Motor neuron (in vitro differentiated cells): ENCODE results near the gene REV3L. TPM values are rescaled to one million over a fixed set of nuclear protein-coding genes. Genes with fewer than 3 reads are reported as not detected.

Experiments
- ATAC-seq, 8 experiments: fragments of 200-7000 bp; cut with Tn5 transposase; replicated peaks in 6 of 8; 2 replicates each; pipeline ENCODE4 v1.8.0; 2021; ENCODE audit warnings: mild to moderate bottlenecking in 8 of 8, moderate library complexity in 8 of 8
- H3K27ac ChIP-seq, 2 donors: fragments of 250-450 bp; sonication (Bioruptor Pico); 2 replicates each; pipeline ENCODE4 v1.9.0; 2021; ENCODE audit warnings: antibody characterized with exemption in 2 of 2, mild to moderate bottlenecking in 2 of 2, moderate library complexity in 1 of 2
- H3K4me1 ChIP-seq, 2 donors: fragments of 250-450 bp; sonication (Bioruptor Pico); replicated peaks in 1 of 2; 2 replicates each; pipeline ENCODE4 v1.6.1; 2021; ENCODE audit warnings: antibody characterized with exemption in 2 of 2, mild to moderate bottlenecking in 2 of 2, moderate library complexity in 1 of 2
- H3K4me3 ChIP-seq, 5 donors: fragments of 250-450 bp; sonication (Bioruptor Pico); 2 replicates each; pipeline ENCODE4 v1.9.0; 2021; ENCODE audit warnings: antibody characterized with exemption in 5 of 5, mild to moderate bottlenecking in 5 of 5, moderate library complexity in 4 of 5
- WGBS, 10 experiments: fragments of 450-650 bp; shearing (Covaris generic); methylation state at CpG; one replicate each; pipeline ENCODE4 v1.0.0; 2022; 5-methylcytosine and 5-hydroxymethylcytosine counted together
- in situ Hi-C, 9 experiments: fragments of 400-800 bp; cut with MboI; loops; one replicate each; pipeline ENCODE4 v1.15.0; 2021; ENCODE audit warnings: low sequenced_read_pairs in 9 of 9, low pct_unique_long_range_greater_than_20kb in 2 of 9; ENCODE audit not compliant: unreplicated experiment in 9 of 9
- total RNA-seq, 8 experiments: library from RNA; unstranded; fragments of 300-600 nt; gene quantifications; 2 replicates each; pipeline versions ENCODE4 v1.2.3 to v1.2.4, GENCODE V29; 2022

REV3L gene
- total RNA-seq, 8 experiments from 2014 or later: 19.5 to 63.6 (median 39.1) TPM

- H3K4me3 ChIP-seq: no peak overlapping the region
- no peak overlapping the region for H3K27ac ChIP-seq
- ATAC-seq: no peak
- in situ Hi-C loops: no loop called here
- 100% methylated on average over 1 of the region's 1 CpG; no CpG with 5 or more reads in 7 of the 10 experiments for WGBS, 10 experiments
- H3K4me1 ChIP-seq: no peaks in the 10 kb centered on the region
Measured at GRCh38 chr6:111282515-111282914, 200.5 kb downstream of the REV3L start.

- H3K4me1 ChIP-seq: no peaks in the 10 kb centered on the region
- H3K4me3 ChIP-seq: no peak overlapping the region
- 80 to 100% (median 94%) methylated on average over 1 to 4 of the region's 4 CpGs for WGBS, 10 experiments
- in situ Hi-C loops: no loop called here
- peak in 3 of 8 experiments; percentile 91 to 100 (median 97) for ATAC-seq
- H3K27ac ChIP-seq: no peak overlapping the region
Measured at GRCh38 chr6:111280445-111280955, 202.5 kb downstream of the REV3L start.

GRCh38 chr6:111278731-111279130 is 204.3 kb downstream of the REV3L start:
- in situ Hi-C loops: no loop called here
- no peak for ATAC-seq
- 83 to 100% (median 96%) methylated on average over 1 to 2 of the region's 2 CpGs; no CpG with 5 or more reads in 2 of the 10 experiments for WGBS, 10 experiments
- no peak overlapping the region for H3K27ac ChIP-seq
- no peak overlapping the region for H3K4me3 ChIP-seq
- H3K4me1 ChIP-seq: no peaks in the 10 kb centered on the region

- in situ Hi-C loops: no loop called here
- Histone ChIP-seq H3K27ac (no peak overlapping the region), H3K4me3 (no peak overlapping the region), H3K4me1 (no peaks in the 10 kb centered on the region)
- 88 to 100% (median 100%) methylated on average over 1 of the region's 1 CpG; no CpG with 5 or more reads in 3 of the 10 experiments for WGBS, 10 experiments
- ATAC-seq: no peak
Measured at GRCh38 chr6:111277819-111278218, 205.2 kb downstream of the REV3L start.

GRCh38 chr6:111276736-111277135 is 206.3 kb downstream of the REV3L start:
- H3K4me1 ChIP-seq: no peaks in the 10 kb centered on the region
- WGBS, 10 experiments: 93 to 100% (median 100%) methylated on average over 1 to 2 of the region's 3 CpGs; no CpG with 5 or more reads in 4 of the 10 experiments
- no peak for ATAC-seq
- no peak overlapping the region for H3K27ac ChIP-seq
- in situ Hi-C loops: no loop called here
- H3K4me3 ChIP-seq: no peak overlapping the region

GRCh38 chr6:111276335-111276734 is 206.7 kb downstream of the REV3L start:
- 94 to 100% (median 100%) methylated on average over 1 to 2 of the region's 2 CpGs for WGBS, 10 experiments
- in situ Hi-C loops: no loop called here
- Histone ChIP-seq H3K4me3 (no peak overlapping the region), H3K4me1 (no peaks in the 10 kb centered on the region), H3K27ac (no peak overlapping the region)
- ATAC-seq: no peak

- Histone ChIP-seq H3K27ac (no peak overlapping the region), H3K4me3 (no peak overlapping the region), H3K4me1 (no peaks in the 10 kb centered on the region)
- WGBS, 10 experiments: 90 to 100% (median 100%) methylated on average over 1 to 3 of the region's 3 CpGs; no CpG with 5 or more reads in 1 of the 10 experiments
- in situ Hi-C loops: loop anchor here in 3 of 9 experiments (25.0 kb wide), 1 partner anchor 763 kb away; no protein-coding TSS in a partner anchor
- no peak for ATAC-seq
Measured at GRCh38 chr6:111274593-111275217, 208.3 kb downstream of the REV3L start.

GRCh38 chr6:111270121-111270520 is 212.9 kb downstream of the REV3L start:
- H3K4me1 ChIP-seq: no peaks in the 10 kb centered on the region

GRCh38 chr6:111269401-111269970 is 213.5 kb downstream of the REV3L start:
- WGBS, 10 experiments: 85 to 100% (median 96%) methylated on average over 1 of the region's 1 CpG; no CpG with 5 or more reads in 6 of the 10 experiments
- H3K27ac ChIP-seq: no peak overlapping the region
- ATAC-seq: no peak
- no peak overlapping the region for H3K4me3 ChIP-seq
- H3K4me1 ChIP-seq: no peaks in the 10 kb centered on the region
- in situ Hi-C loops: loop anchor here in 3 of 9 experiments (25.0 kb wide), 1 partner anchor 768 kb away; no protein-coding TSS in a partner anchor

More at GRCh38 chr6:111270121-111270520, 212.9 kb downstream of the REV3L start:
- ATAC-seq: no peak
- in situ Hi-C loops: loop anchor here in 3 of 9 experiments (25.0 kb wide), 1 partner anchor 767 kb away; no protein-coding TSS in a partner anchor
- no peak overlapping the region for H3K4me3 ChIP-seq
- 58 to 100% (median 100%) methylated on average over 2 to 4 of the region's 4 CpGs; no CpG with 5 or more reads in 5 of the 10 experiments for WGBS, 10 experiments
- H3K27ac ChIP-seq: no peak overlapping the region

- in situ Hi-C loops: loop anchor here in 3 of 9 experiments (25.0 kb wide), 1 partner anchor 769 kb away; no protein-coding TSS in a partner anchor
- ATAC-seq: no peak
- WGBS, 10 experiments: 79 to 100% (median 96%) methylated on average over 2 to 7 of the region's 7 CpGs; no CpG with 5 or more reads in 3 of the 10 experiments
- H3K27ac ChIP-seq: no peak overlapping the region
- no peak overlapping the region for H3K4me3 ChIP-seq
- no peaks in the 10 kb centered on the region for H3K4me1 ChIP-seq
Measured at GRCh38 chr6:111267764-111268333, 215.2 kb downstream of the REV3L start.

GRCh38 chr6:111266276-111266675 is 216.7 kb downstream of the REV3L start:
- in situ Hi-C loops: loop anchor here in 3 of 9 experiments (25.0 kb wide), 1 partner anchor 771 kb away; no protein-coding TSS in a partner anchor
- ATAC-seq: no peak
- no peak overlapping the region for H3K4me3 ChIP-seq
- 84 to 100% (median 96%) methylated on average over 1 to 2 of the region's 2 CpGs; no CpG with 5 or more reads in 2 of the 10 experiments for WGBS, 10 experiments
- no peaks in the 10 kb centered on the region for H3K4me1 ChIP-seq
- H3K27ac ChIP-seq: no peak overlapping the region

- no peak overlapping the region for H3K27ac ChIP-seq
- ATAC-seq: no peak
- H3K4me1 ChIP-seq: no peaks in the 10 kb centered on the region
- in situ Hi-C loops: loop anchor here in 3 of 9 experiments (25.0 kb wide), 1 partner anchor 771 kb away; no protein-coding TSS in a partner anchor
- 81 to 100% (median 100%) methylated on average over 1 to 6 of the region's 6 CpGs; no CpG with 5 or more reads in 1 of the 10 experiments for WGBS, 10 experiments
- H3K4me3 ChIP-seq: no peak overlapping the region
Measured at GRCh38 chr6:111265842-111266241, 217.2 kb downstream of the REV3L start.

- H3K4me3 ChIP-seq: no peak overlapping the region
- peak in 1 of 8 experiments; percentile 19 for ATAC-seq
- in situ Hi-C loops: loop anchor here in 3 of 9 experiments (25.0 kb wide), 1 partner anchor 773 kb away; no protein-coding TSS in a partner anchor
- H3K27ac ChIP-seq: no peak overlapping the region
- WGBS, 10 experiments: 38 to 100% (median 87%) methylated on average over 2 to 4 of the region's 4 CpGs
- H3K4me1 ChIP-seq: peaks cover 6 to 9% of the 10 kb centered on the region in 2 donors
Measured at GRCh38 chr6:111263837-111264236, 219.2 kb downstream of the REV3L start.
